Measurements from ENCODE around the gene CORO7.
"Not testable (repeated sequence)": the region's sequence is repeated elsewhere in the genome, so short reads cannot be mapped to it uniquely, and the experiment has no call there.

Gene CORO7

GRCh38 chr16:4352843-4353242, 63.6 kb downstream of the CORO7 start:
- no peak for DNase-seq

GRCh38 chr16:4351880-4352279, 64.5 kb downstream of the CORO7 start:
- no peak for DNase-seq

GRCh38 chr16:4350787-4351659, 65.4 kb downstream of the CORO7 start, which contains the start of gene PAM16:
TSS of gene PAM16 (minus strand) at chr16:4351321. CDS start at chr16:4351234, 87 bp downstream.
- peak; percentile 98 for DNase-seq

DNA sequence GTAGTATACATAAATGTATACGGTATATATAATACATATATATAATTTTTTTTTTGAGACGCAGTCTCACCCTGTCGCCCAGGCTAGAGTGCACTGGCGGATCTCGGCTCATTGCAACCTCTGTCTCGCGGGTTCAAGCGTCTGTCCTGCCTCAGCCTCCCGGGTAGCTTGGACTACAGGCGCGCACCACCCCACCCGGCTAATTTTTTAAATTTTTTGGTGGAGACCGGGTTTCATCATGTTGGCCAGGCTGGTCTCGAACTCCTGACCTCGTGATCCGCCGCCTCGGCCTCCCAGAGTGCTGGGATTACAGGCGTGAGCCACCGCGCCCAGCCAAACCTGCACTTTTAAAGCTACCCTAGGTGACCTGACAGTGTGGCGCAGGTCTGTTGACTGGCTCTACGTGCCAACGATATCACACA, 66.0 kb downstream of the CORO7 start:
- DNase-seq = no peak

DNA sequence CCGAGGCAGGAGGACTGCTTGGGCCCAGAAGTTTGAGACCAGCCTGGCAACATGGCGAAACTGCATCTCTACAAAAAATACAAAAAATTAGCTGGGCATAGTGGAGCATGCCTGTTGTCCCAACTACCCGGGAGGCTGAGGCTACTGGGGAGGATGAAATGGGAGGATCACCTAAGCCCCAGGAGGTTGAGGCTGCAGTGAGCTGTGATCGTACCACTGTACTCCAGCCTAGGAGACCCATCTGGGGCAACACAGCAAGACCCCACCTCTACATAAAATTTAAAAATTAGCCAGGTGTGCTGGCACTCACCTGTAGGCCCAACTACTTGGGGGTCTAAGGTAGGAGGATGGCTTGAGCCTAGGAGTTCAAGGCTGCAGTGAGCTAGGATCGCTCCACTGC, 67.1 kb downstream of the CORO7 start:
- no peak for DNase-seq

DNA sequence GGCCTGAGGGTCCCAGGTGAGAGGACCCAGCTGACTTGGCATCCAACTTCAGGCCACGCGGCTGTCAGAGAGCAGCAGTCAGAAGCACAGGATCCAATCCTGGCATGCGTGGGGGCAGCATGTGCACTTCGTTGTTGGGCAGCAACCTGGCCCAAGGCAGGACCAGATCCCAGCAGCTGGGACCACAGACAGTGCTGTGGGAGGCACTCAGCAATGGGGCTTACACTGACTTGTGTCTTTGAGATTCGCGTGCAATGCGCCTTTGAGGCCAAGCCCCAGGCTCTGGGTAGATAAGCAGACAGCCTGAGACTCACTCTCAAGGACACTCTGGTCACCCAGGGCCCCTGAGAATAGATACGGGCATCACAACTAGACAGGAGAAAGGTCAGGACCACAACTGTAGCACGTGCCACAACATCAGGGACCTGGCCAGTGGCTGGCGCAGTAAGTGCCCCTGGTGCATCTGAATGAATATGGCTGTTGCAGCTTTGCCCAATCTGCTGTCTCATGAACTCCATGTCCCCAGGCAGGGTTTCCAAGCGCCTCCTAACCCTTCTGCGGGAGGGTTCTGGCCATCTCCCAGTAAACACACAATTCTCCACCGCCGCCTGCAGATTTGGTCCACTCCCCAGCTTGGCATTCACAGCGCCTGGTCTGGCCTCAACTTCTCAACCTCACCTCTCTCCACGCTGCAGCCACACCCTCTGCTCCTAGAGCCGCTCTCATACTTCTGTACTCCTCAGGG, 68.5 kb downstream of the CORO7 start:
- no peak for DNase-seq

DNA sequence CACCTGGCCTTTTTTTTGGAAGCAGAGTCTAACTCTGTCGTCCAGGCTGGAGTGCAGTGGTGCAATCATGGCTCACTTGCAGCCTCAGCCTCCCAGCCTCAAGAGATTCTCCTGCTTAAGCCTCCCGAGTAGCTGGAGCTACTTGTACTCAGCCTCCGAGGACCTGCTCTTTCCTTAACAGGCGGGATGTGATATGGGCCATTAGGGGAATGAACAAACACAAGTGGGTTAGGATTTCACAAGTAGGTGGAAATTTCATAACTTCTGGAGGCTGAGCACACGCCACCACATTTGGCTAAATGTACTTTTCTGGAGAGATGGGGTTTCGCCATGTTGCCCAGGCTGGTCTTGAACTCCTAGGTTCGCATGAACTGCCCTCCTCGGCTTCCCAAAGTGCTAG, 69.4 kb downstream of the CORO7 start:
- no peak for DNase-seq

- DNase-seq = no peak
Measured at GRCh38 chr16:4345836-4346781, 70.3 kb downstream of the CORO7 start.

DNA sequence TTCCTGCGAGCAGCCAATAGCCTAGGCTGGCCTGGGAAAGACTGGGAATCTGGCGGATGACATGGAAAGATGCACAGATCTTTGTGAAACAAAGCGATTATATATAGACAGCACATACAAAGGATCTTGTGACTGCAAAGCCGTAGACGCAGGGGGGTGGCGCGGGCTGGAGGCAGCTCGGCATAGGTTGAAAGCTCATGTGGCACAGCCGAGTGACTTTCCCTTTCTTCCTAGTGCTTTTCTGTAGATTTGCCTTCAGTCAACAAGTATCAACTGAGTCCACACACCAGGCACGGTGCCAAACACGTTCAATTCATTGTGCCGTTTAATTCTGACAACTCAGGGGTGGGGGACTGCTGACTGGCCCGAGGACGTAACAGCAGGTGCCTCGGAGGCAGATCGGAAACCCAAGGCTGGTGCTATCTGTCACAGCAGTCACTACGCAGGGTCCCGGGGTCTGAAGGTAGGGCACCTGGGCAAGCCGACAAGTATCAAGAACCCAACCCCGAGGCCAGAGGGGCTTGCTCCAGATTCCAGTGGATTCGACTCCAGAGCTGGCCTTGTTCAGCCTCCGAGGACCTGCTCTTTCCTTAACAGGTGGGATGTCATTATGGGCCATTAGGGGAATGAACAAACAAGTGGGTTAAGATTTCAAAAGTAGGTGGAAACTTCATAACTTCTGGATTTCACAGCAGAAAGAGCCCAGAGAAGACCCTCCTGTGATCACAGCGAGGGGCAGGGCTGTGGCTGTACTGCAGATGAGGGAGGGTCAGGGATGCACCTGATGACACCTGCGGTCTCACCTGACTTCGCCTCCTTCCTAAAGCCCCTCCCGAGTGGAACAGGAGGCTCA, 71.2 kb downstream of the CORO7 start:
- no peak for DNase-seq

DNA sequence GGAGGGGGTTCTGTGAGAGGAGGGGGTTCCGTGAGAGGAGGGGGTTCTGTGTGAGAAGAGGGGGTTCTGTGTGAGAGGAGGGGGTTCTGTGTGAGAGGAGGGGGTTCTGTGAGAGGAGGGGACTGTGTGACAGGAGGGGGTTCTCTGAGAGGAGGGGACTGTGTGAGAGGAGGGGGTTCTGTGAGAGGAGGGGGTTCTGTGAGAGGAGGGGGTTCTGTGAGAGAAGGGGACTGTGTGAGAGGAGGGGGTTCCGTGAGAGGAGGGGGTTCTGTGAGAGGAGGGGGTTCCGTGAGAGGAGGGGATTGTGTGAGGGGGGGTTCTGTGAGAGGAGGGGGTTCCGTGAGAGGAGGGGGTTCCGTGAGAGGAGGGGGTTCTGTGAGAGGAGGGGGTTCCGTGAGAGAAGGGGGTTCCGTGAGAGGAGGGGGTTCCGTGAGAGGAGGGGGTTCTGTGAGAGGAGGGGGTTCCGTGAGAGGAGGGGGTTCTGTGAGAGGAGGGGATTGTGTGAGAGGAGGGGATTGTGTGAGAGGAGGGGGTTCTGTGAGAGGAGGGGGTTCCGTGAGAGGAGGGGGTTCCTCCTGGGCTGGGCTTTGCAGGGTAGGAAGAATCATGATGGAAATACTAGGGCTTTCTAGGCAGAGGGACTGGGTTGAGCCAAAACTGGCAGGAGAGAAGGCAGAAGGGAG, 72.0 kb downstream of the CORO7 start:
- DNase-seq = not testable (repeated sequence)

DNA sequence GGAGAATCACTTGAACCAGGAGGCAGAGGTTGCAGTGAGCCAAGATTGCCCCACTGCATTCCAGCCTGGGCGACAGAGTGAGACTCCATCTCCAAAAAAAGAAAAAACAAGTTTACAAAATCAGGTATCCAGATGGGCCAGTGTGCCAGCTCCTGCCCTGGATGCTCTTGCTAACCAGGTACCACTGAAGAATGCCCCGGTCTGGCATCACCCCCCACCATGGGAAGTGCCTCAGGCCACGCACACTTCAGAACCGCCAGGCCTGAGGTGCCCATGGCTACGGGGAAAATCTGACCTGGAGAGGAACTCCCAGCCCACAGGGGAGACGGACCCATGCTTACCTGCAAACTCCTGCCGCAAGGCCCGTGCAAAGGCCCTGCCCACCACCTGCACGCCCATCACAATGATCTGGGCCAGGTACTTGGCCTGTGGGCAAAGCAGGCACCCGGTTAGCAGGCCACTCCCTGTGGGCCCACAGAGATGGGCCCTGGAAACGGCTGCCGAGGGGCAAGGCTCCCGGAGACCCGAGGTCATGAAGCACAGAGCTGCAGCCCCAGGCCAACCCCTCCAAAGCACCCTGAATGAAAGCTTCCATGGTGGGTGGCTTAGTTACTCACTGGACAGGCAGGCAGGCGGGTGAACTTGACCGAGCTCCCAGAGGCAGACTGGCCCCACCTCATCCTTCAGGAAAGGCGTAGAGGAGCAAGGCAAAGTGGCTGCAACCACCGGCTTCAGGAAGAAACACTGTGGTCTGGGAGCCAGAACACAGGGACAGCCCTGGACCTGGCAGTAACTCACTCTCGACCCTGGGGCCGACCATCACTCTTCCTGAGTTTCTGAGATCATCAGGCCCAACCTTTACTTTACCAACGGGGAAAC, 73.3 kb downstream of the CORO7 start:
- no peak for DNase-seq

- DNase-seq = no peak
Measured at GRCh38 chr16:4341250-4341649, 75.1 kb downstream of the CORO7 start.

DNA sequence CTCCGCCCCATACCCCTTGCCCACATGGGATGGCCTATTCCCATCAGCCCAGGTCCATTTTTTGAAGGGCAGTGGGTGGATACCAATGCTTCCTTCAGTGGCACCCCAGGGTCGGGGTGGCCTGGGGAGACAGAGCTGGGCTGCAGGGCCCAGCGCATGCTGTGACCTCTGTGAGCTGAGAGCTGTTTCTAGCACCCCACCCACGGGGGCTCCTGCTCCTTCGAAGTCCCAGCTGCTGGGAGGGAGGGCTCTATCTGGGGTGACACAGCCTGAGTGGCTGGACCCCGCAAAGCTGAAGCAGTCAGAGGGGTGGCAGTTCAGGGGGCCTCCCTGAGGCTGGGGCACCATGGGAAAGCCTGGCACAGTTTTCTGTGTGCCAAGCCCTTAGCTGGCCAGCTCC, 76.0 kb downstream of the CORO7 start:
- DNase-seq = no peak

DNA sequence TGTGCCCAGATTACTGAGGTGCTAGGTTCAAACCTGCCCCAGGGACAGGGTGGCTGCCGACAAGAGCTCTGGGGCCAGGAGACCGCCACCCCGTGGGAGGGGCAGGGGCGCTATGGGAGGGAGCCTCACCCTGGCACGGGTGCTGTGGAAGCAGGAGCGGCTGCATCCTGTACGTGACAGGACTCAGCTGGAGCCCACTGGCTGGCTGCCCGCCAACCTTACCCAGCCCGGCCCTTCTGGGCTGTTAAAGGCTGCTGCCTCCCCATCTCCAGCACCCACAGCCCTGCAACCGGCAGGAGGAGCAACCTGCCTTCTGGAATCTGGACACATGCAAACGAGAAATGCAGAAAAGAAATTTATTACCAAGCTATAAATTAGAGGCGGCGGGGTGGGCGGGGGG, 76.5 kb downstream of the CORO7 start:
- peak; percentile 78 for DNase-seq

GRCh38 chr16:4339455-4339854, 76.9 kb downstream of the CORO7 start:
- DNase-seq = no peak

DNA sequence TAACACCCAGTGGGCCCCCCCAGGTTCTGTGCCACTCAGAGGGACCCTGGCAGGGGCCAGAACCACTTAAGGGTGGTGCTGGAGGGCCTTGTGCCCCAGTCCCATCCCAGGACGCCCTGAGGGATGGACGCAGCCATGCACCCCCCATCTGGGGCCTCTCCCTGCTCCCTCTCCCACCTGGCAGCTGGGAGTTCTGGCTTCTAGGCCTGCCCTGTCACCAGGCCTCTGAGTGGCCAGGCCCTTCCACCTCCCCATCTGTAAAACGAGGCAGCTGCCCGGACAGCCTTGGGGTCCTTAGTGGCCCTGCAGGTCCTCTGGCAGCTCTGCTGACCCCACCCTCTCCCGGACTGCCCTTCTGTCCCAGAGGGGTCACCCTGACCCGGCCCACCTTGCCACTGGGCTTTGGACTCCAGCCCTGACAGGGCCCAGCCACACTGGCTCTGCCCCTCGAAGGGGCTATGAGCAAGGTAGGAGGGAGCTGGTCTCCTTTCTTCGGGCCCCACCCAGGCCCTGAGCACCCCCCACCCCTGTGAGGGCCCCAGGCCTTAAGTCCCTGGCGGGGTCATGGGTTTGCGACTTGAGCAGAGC, 77.6 kb downstream of the CORO7 start:
- DNase-seq = no peak

- DNase-seq = no peak
Measured at GRCh38 chr16:4338125-4338582, 78.2 kb downstream of the CORO7 start.

DNA sequence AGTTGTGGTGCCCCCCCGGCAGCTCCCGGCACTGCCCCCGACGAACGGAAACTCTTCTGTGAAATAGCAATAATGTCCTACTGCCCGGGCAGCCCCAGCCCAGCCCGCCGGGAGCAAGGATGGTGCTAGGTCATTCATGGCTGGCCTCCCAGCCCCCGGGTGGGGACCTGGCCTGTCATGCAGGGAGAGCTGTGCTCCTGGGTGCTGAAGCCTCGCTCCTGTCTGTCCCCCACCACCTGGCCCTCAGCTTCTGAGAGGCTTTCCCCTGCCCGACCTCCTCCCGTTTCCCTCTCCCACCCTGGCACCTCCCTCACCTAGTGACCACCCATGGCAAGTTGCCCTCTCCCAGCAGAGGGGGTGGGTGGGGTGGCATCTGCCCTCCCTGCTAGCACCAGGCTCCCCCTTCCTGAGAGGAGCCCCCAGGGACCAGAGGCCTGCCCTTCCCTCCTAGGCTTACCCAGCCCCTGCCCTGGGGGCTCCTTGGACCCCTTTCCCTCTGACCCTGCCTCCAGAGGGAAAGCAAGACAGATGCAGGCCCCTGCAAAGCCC, 78.8 kb downstream of the CORO7 start:
- DNase-seq = no peak
